Ovary (tissue), 9 donors: ENCODE data around the gene CRYL1. TPM values are rescaled to one million over a fixed set of nuclear protein-coding genes. Genes with fewer than 3 reads are reported as not detected.

ENCODE experiments used
- DNase-seq, 5 donors: peaks; one replicate each; pipeline ENCODE4 v3.0.0-alpha.2; 2019 to 2020
- H3K27ac ChIP-seq, 2 donors: fragments of 200-600 bp; one replicate each; pipeline versions ENCODE4 v1.5.1 to v1.8.0; 2019 to 2022
- H3K27me3 ChIP-seq: fragments of 200-600 bp; one replicate; pipeline ENCODE4 v1.8.0; 2022
- H3K36me3 ChIP-seq: fragments of 200-600 bp; sonication (generic); one replicate; pipeline ENCODE4 v1.5.1; 2019
- H3K4me1 ChIP-seq: one replicate; pipeline ENCODE4 v1.8.1; 2013; ENCODE audit warnings: mild to moderate bottlenecking, moderate library complexity; ENCODE audit not compliant: insufficient read depth
- H3K4me3 ChIP-seq: fragments of 200-600 bp; sonication (generic); one replicate; pipeline ENCODE4 v1.5.1; 2017
- H3K9me3 ChIP-seq, 2 donors: fragments of 200-600 bp in 1 of 2; sonication (generic) in 1 of 2; one replicate each; pipeline versions ENCODE4 v1.5.1 to v1.8.1; 2013 to 2019; ENCODE audit warnings: mild to moderate bottlenecking in 1 of 2, moderate library complexity in 1 of 2
- EP300 ChIP-seq: sonication (generic); formaldehyde crosslinking; IDR thresholded peaks from one replicate; pipeline ENCODE4 v1.6.1; 2017; ENCODE audit warnings: antibody characterized with exemption
- POLR2A ChIP-seq: fragments of 450-650 bp; IDR thresholded peaks from one replicate; pipeline ENCODE4 v1.6.1; 2017; ENCODE audit warnings: antibody characterized with exemption, mild to moderate bottlenecking, moderate library complexity
- WGBS, 3 donors: extraction: QIAGEN DNeasy Blood & Tissue Kit in 1 of 3; methylation state at CpG; one replicate each; pipeline versions ENCODE4 v1.1.5 to v1.1.7; 2013 to 2017; 5-methylcytosine and 5-hydroxymethylcytosine counted together
- intact Hi-C, 4 donors: fragments of 100-400 bp; cut with DNase I; formaldehyde crosslinking; loops; one replicate each; pipeline versions ENCODE4 v1.11.0 to v1.15.1; 2022 to 2023
- polyA plus RNA-seq, 2 donors: library from polyadenylated mRNA; stranded (reverse); fragments of 200-250 nt in 1 of 2; fragments of 350-450 nt in 1 of 2; fragmentation: Illumina TruSeq in 1 of 2; extraction: RNeasy Lipid Tissue Mini Kit (QIAGEN cat#74804) in 1 of 2; gene quantifications; one replicate each; pipeline ENCODE4 v1.2.3, GENCODE V29; 2013 to 2014
- total RNA-seq, 7 donors: library from RNA; depleted of rRNA in 2 of 7; stranded (reverse); fragments of >200 nt in 2 of 7; fragmentation: NEBNext Ultra II Directional in 3 of 7; extraction: Animal tissue kit (Norgen Biotek cat#: 25700) in 3 of 7; gene quantifications; one replicate each; pipeline versions ENCODE4 v1.1.0 to v1.2.4, GENCODE V29; 2016 to 2023
- TF ChIP-seq, protein P1 (sequence below), 3 donors: fragments of 450-650 bp in 2 of 3; fragments of 200-600 bp in 1 of 3; IDR thresholded peaks; one replicate each; pipeline versions ENCODE4 v1.5.1 to v1.8.0; 2016 to 2022; ENCODE audit warnings: antibody characterized with exemption in 3 of 3, mild to moderate bottlenecking in 1 of 3
- donor health status: DM: no; HTN: no; CAD: no; lungs with moderate emphysema.
- donor health status: DM: no; HTN: no; CAD: no.
- donor health status: Bipolar disorder and iron deficiency.
- donor health status: DM: yes; HTN: yes; CAD: no.
- donor health status: DM: no; HTN: no; CAD: no.
- donor health status: DM: yes; HTN: yes; CAD: no.

CRYL1 gene
- total and polyA plus RNA-seq, 9 donors = 17.3 to 41.7 (median 25.8) TPM

DNA sequence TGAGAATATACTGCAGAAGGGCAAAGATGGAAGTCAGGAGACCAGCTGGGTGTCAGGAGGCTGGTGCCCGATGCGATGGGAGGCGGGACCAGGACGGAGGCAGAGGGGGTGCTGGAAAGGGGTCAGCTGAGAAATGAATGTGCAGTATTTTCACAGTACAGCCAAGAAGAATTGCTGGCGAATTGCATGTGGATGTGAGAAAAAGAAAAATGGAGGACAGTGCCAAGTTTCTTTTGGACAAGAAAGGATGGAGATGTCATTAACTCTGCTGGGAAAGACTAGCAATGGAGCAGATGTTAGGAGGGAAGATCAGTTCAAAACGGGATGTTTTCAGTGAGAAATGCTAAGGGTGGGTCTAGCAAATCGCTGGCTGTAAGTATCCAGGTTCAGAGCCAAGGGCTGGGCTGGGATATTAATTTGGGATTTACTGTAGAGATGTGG, 7.0 kb downstream of the CRYL1 start:
- no peaks in the 10 kb centered on the region for H3K9me3 ChIP-seq
- no peak for TF ChIP-seq POLR2A
- no peak for TF ChIP-seq EP300
- TF ChIP-seq, protein P1, sequence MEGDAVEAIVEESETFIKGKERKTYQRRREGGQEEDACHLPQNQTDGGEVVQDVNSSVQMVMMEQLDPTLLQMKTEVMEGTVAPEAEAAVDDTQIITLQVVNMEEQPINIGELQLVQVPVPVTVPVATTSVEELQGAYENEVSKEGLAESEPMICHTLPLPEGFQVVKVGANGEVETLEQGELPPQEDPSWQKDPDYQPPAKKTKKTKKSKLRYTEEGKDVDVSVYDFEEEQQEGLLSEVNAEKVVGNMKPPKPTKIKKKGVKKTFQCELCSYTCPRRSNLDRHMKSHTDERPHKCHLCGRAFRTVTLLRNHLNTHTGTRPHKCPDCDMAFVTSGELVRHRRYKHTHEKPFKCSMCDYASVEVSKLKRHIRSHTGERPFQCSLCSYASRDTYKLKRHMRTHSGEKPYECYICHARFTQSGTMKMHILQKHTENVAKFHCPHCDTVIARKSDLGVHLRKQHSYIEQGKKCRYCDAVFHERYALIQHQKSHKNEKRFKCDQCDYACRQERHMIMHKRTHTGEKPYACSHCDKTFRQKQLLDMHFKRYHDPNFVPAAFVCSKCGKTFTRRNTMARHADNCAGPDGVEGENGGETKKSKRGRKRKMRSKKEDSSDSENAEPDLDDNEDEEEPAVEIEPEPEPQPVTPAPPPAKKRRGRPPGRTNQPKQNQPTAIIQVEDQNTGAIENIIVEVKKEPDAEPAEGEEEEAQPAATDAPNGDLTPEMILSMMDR (IDR thresholded peaks at IDR 0.05) = no peak
- no peak overlapping the region for H3K27ac ChIP-seq
- no peaks in the 10 kb centered on the region for H3K4me1 ChIP-seq
- DNase-seq = no peak
- no peaks in the 10 kb centered on the region for H3K36me3 ChIP-seq
- no peaks in the 10 kb centered on the region for H3K27me3 ChIP-seq
- H3K4me3 ChIP-seq = no peak overlapping the region
- intact Hi-C loops = no loop called here
- WGBS, 3 donors = 41 to 68% (median 59%) methylated on average over 7 of the region's 7 CpGs

DNA sequence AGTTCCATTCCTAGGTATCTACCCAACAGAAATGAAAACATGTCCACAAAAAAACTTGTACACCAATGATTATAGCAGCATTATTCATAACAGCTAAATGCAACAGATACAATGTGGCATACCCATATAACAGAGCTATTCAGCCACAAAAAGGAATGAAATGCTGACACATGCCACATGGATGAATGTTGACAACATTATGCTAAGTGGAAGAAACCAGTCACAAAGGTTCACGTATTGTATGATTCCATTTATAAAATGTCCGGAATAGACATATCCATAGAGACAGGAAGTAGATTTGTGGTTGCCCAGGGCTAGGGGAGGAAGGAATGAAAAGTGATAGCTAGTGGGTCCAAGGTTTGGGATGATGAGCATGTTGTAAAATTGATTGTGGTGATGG, 10.8 kb downstream of the CRYL1 start:
- no peaks in the 10 kb centered on the region for H3K4me1 ChIP-seq
- DNase-seq = no peak
- H3K36me3 ChIP-seq = no peaks in the 10 kb centered on the region
- TF ChIP-seq EP300 = no peak
- no peak for TF ChIP-seq POLR2A
- TF ChIP-seq, protein P1 (IDR thresholded peaks at IDR 0.05) = no peak
- no peak overlapping the region for H3K27ac ChIP-seq
- intact Hi-C loops = no loop called here
- WGBS, 3 donors = 90 to 93% (median 91%) methylated on average over 2 of the region's 2 CpGs
- H3K27me3 ChIP-seq = no peaks in the 10 kb centered on the region
- no peak overlapping the region for H3K4me3 ChIP-seq
- H3K9me3 ChIP-seq = no peaks in the 10 kb centered on the region

- TF ChIP-seq POLR2A = no peak
- TF ChIP-seq EP300 = no peak
- TF ChIP-seq, protein P1 (IDR thresholded peaks at IDR 0.05) = no peak
- intact Hi-C loops = no loop called here
- no peak overlapping the region for H3K27ac ChIP-seq
- 89 to 94% (median 93%) methylated on average over 4 of the region's 4 CpGs for WGBS, 3 donors
- H3K27me3 ChIP-seq = no peaks in the 10 kb centered on the region
- no peaks in the 10 kb centered on the region for H3K9me3 ChIP-seq
- H3K4me3 ChIP-seq = no peak overlapping the region
- H3K36me3 ChIP-seq = no peaks in the 10 kb centered on the region
- H3K4me1 ChIP-seq = no peaks in the 10 kb centered on the region
- no peak for DNase-seq
These were observed 12.1 kb downstream of the CRYL1 start for GRCh38 chr13:20513466-20513995.

GRCh38 chr13:20512042-20512683, 13.5 kb downstream of the CRYL1 start:
- no peak overlapping the region for H3K27ac ChIP-seq
- no peaks in the 10 kb centered on the region for H3K9me3 ChIP-seq
- DNase-seq = no peak
- no peaks in the 10 kb centered on the region for H3K36me3 ChIP-seq
- 84 to 90% (median 84%) methylated on average over 10 of the region's 10 CpGs for WGBS, 3 donors
- no peaks in the 10 kb centered on the region for H3K27me3 ChIP-seq
- H3K4me3 ChIP-seq = no peak overlapping the region
- no peaks in the 10 kb centered on the region for H3K4me1 ChIP-seq
- TF ChIP-seq EP300 (no peak), POLR2A (no peak)
- TF ChIP-seq, protein P1 (IDR thresholded peaks at IDR 0.05) = no peak
- intact Hi-C loops = no loop called here
